PFSK-1 (cell line): Measurements from ENCODE around the gene CERS2.

Experiments
- POLR2AphosphoS5 ChIP-seq: IDR thresholded peaks from 2 replicates; pipeline ENCODE4 v1.6.1; 2012; ENCODE audit warnings: low read depth, mild to moderate bottlenecking, control low read depth, low read length, moderate library complexity
- TAF1 ChIP-seq: IDR thresholded peaks from 2 replicates; pipeline ENCODE4 v1.6.1; 2012; ENCODE audit warnings: low read length, control low read depth, borderline replicate concordance; ENCODE audit not compliant: insufficient read depth

- TF ChIP-seq POLR2AphosphoS5: no peak
- TF ChIP-seq TAF1: no peak
Measured at GRCh38 chr1:150997949-150998348, 23.3 kb upstream of the CERS2 start.
